ENCODE data around the gene GRIK4. TPM values are rescaled to one million over a fixed set of nuclear protein-coding genes. Genes with fewer than 3 reads are reported as not detected.
"Not testable (repeated sequence)": the region's sequence is repeated elsewhere in the genome, so short reads cannot be mapped to it uniquely, and the experiment has no call there.

The GRIK4 gene
- polyA plus RNA-seq, 1 donor from 2014 or later, result 3.4 TPM

GRCh38 chr11:120501976-120502755 lies 9.4 kb upstream of the GRIK4 start:
- Histone ChIP-seq H3K27me3 (ENCODE audit: insufficient read depth, low read depth, low read length) (no peaks in the 10 kb centered on the region), H3K4me3 (ENCODE audit: low read length) (no peak overlapping the region), H4K20me1 (ENCODE audit: insufficient read depth) (no peaks in the 10 kb centered on the region), H3K9me2 (ENCODE audit: insufficient read depth, low read length) (no peaks in the 10 kb centered on the region), H3F3A (ENCODE audit: insufficient read depth, low read length, poor library complexity, severe bottlenecking) (no peaks in the 10 kb centered on the region), H3K4me2 (ENCODE audit: low read length) (no peak overlapping the region), H2AFZ (ENCODE audit: low read depth, low read length) (no peak overlapping the region), H3K9ac (ENCODE audit: low read length) (no peak overlapping the region), H3K9me3 (ENCODE audit: low read length) (no peaks in the 10 kb centered on the region), H3K36me3 (ENCODE audit: insufficient read depth, low read length) (no peaks in the 10 kb centered on the region), H3K79me2 (replicated peaks; ENCODE audit: insufficient read depth, low read length) (no peaks in the 10 kb centered on the region), H3K27ac (ENCODE audit: low read length) (no peak overlapping the region)
- TF ChIP-seq SMC3 (conservative IDR thresholded peaks at IDR 0.05; ENCODE audit: poor library complexity) (no peak), EP300 (conservative IDR thresholded peaks at IDR 0.05; ENCODE audit: poor library complexity, severe bottlenecking) (no peak), REST (IDR thresholded peaks at IDR 0.05; ENCODE audit: borderline replicate concordance) (no peak), RAD21 (conservative IDR thresholded peaks at IDR 0.05) (no peak)

- H3K27me3 ChIP-seq (ENCODE audit: insufficient read depth, low read depth, low read length); H4K20me1 ChIP-seq (ENCODE audit: insufficient read depth); H3K9me2 ChIP-seq (ENCODE audit: insufficient read depth, low read length); H3K4me2 ChIP-seq (ENCODE audit: low read length); H3F3A ChIP-seq (ENCODE audit: insufficient read depth, low read length, poor library complexity, severe bottlenecking); H2AFZ ChIP-seq (ENCODE audit: low read depth, low read length); H3K36me3 ChIP-seq (ENCODE audit: insufficient read depth, low read length); H3K27ac ChIP-seq (ENCODE audit: low read length); H3K4me3 ChIP-seq (ENCODE audit: low read length); H3K9me3 ChIP-seq (ENCODE audit: low read length); H3K79me2 ChIP-seq (replicated peaks; ENCODE audit: insufficient read depth, low read length); H3K9ac ChIP-seq (ENCODE audit: low read length): not testable (repeated sequence)
These were observed 8.0 kb upstream of the GRIK4 start for GRCh38 chr11:120503529-120503928.

- no peak overlapping the region for H3K9ac ChIP-seq (ENCODE audit: low read length)
- H3K27ac ChIP-seq (ENCODE audit: low read length), result no peak overlapping the region
- no peaks in the 10 kb centered on the region for H3K79me2 ChIP-seq (replicated peaks; ENCODE audit: insufficient read depth, low read length)
- no peaks in the 10 kb centered on the region for H3K9me3 ChIP-seq (ENCODE audit: low read length)
- no peaks in the 10 kb centered on the region for H3K9me2 ChIP-seq (ENCODE audit: insufficient read depth, low read length)
- no peaks in the 10 kb centered on the region for H3F3A ChIP-seq (ENCODE audit: insufficient read depth, low read length, poor library complexity, severe bottlenecking)
- no peaks in the 10 kb centered on the region for H4K20me1 ChIP-seq (ENCODE audit: insufficient read depth)
- TF ChIP-seq TAF1 (IDR thresholded peaks at IDR 0.05; ENCODE audit: low read depth) (no peak), EZH2 (IDR thresholded peaks at IDR 0.05; ENCODE audit: borderline replicate concordance, insufficient read depth, low read length, poor library complexity, severe bottlenecking) (no peak), CTCF (IDR thresholded peaks at IDR 0.05; ENCODE audit: poor library complexity, severe bottlenecking) (no peak), SMC3 (conservative IDR thresholded peaks at IDR 0.05; ENCODE audit: poor library complexity) (no peak), MXI1 (conservative IDR thresholded peaks at IDR 0.05; ENCODE audit: poor library complexity, severe bottlenecking) (no peak), POLR2AphosphoS5 (IDR thresholded peaks at IDR 0.05) (no peak), RAD21 (conservative IDR thresholded peaks at IDR 0.05) (no peak), REST (IDR thresholded peaks at IDR 0.05; ENCODE audit: borderline replicate concordance) (no peak), EP300 (conservative IDR thresholded peaks at IDR 0.05; ENCODE audit: poor library complexity, severe bottlenecking) (no peak)
- no peak overlapping the region for H3K4me2 ChIP-seq (ENCODE audit: low read length)
- no peak overlapping the region for H2AFZ ChIP-seq (ENCODE audit: low read depth, low read length)
- no peaks in the 10 kb centered on the region for H3K27me3 ChIP-seq (ENCODE audit: insufficient read depth, low read depth, low read length)
- H3K4me3 ChIP-seq (ENCODE audit: low read length), result no peak overlapping the region
- no peaks in the 10 kb centered on the region for H3K36me3 ChIP-seq (ENCODE audit: insufficient read depth, low read length)
These were observed 5.6 kb upstream of the GRIK4 start for GRCh38 chr11:120505801-120506425.

All from neural cell (in vitro differentiated cells).